Ovary (tissue), 10 donors: ENCODE data around the gene MYOZ2. TPM values are rescaled to one million over a fixed set of nuclear protein-coding genes. Genes with fewer than 3 reads are reported as not detected.

ENCODE experiments used
- DNase-seq, 5 donors: peaks; one replicate each; pipeline ENCODE4 v3.0.0-alpha.2; 2019 to 2020
- H3K27ac ChIP-seq, 2 donors: fragments of 200-600 bp; one replicate each; pipeline versions ENCODE4 v1.5.1 to v1.8.0; 2019 to 2022
- H3K27me3 ChIP-seq: fragments of 200-600 bp; one replicate; pipeline ENCODE4 v1.8.0; 2022
- H3K36me3 ChIP-seq: fragments of 200-600 bp; sonication (generic); one replicate; pipeline ENCODE4 v1.5.1; 2019
- H3K4me1 ChIP-seq: one replicate; pipeline ENCODE4 v1.8.1; 2013; ENCODE audit warnings: mild to moderate bottlenecking, moderate library complexity; ENCODE audit not compliant: insufficient read depth
- H3K4me3 ChIP-seq: fragments of 200-600 bp; sonication (generic); one replicate; pipeline ENCODE4 v1.5.1; 2017
- H3K9me3 ChIP-seq, 2 donors: fragments of 200-600 bp in 1 of 2; sonication (generic) in 1 of 2; one replicate each; pipeline versions ENCODE4 v1.5.1 to v1.8.1; 2013 to 2019; ENCODE audit warnings: mild to moderate bottlenecking in 1 of 2, moderate library complexity in 1 of 2
- CTCF ChIP-seq, 3 donors: fragments of 450-650 bp in 2 of 3; fragments of 200-600 bp in 1 of 3; IDR thresholded peaks; one replicate each; pipeline versions ENCODE4 v1.5.1 to v1.8.0; 2016 to 2022; ENCODE audit warnings: antibody characterized with exemption in 3 of 3, mild to moderate bottlenecking in 1 of 3
- EP300 ChIP-seq: sonication (generic); formaldehyde crosslinking; IDR thresholded peaks from one replicate; pipeline ENCODE4 v1.6.1; 2017; ENCODE audit warnings: antibody characterized with exemption
- POLR2A ChIP-seq: fragments of 450-650 bp; IDR thresholded peaks from one replicate; pipeline ENCODE4 v1.6.1; 2017; ENCODE audit warnings: antibody characterized with exemption, mild to moderate bottlenecking, moderate library complexity
- WGBS, 3 donors: extraction: QIAGEN DNeasy Blood & Tissue Kit in 1 of 3; methylation state at CpG; one replicate each; pipeline versions ENCODE4 v1.1.5 to v1.1.7; 2013 to 2017; 5-methylcytosine and 5-hydroxymethylcytosine counted together
- intact Hi-C, 4 donors: fragments of 100-400 bp; cut with DNase I; formaldehyde crosslinking; loops; one replicate each; pipeline versions ENCODE4 v1.11.0 to v1.15.1; 2022 to 2023
- long read RNA-seq, 3 donors: library from polyadenylated mRNA in 2 of 3; unstranded in 2 of 3; transcript quantifications; one replicate each; pipeline ENCODE4 v2.0.0 and lab custom pipeline, GENCODE V29; 2021 to 2026
- polyA plus RNA-seq, 2 donors: library from polyadenylated mRNA; stranded (reverse); fragments of 200-250 nt in 1 of 2; fragments of 350-450 nt in 1 of 2; fragmentation: Illumina TruSeq in 1 of 2; extraction: RNeasy Lipid Tissue Mini Kit (QIAGEN cat#74804) in 1 of 2; gene quantifications; one replicate each; pipeline ENCODE4 v1.2.3, GENCODE V29; 2013 to 2014
- total RNA-seq, 7 donors: library from RNA; depleted of rRNA in 2 of 7; stranded (reverse); fragments of >200 nt in 2 of 7; fragmentation: NEBNext Ultra II Directional in 3 of 7; extraction: Animal tissue kit (Norgen Biotek cat#: 25700) in 3 of 7; gene quantifications; one replicate each; pipeline versions ENCODE4 v1.1.0 to v1.2.4, GENCODE V29; 2016 to 2023
- donor health status: DM: no; HTN: no; CAD: no; lungs with moderate emphysema.
- donor health status: DM: no; HTN: no; CAD: no.
- donor health status: Bipolar disorder and iron deficiency.
- donor health status: DM: yes; HTN: yes; CAD: no.
- donor health status: DM: no; HTN: no; CAD: no.
- donor health status: DM: yes; HTN: yes; CAD: no.

MYOZ2 gene
- total RNA-seq = 1 to 10 TPM in 1 of 7 donors, under 1 TPM in 6; 0.38 to 1.1 (median 0.55) TPM
- polyA plus RNA-seq = under 1 TPM; 0.34 to 0.60 TPM
- long read RNA-seq, donor 1 = 0 reads
- long read RNA-seq, donor 2 = 0 reads
- long read RNA-seq, donor 3 = 0 reads

GRCh38 chr4:119135721-119136121 is at the start of gene MYOZ2:
Gene MYOZ2, plus strand, starts transcription at chr4:119135832. Its CDS starts 694 bp downstream, at chr4:119136526.
- H3K4me3 ChIP-seq = no peak within 1 kb of the TSS
- TF ChIP-seq CTCF (IDR thresholded peaks at IDR 0.05) (no peak), POLR2A (no peak), EP300 (no peak)
- WGBS, 3 donors = 65 to 84% (median 70%) methylated on average over 2 of the region's 2 CpGs
- DNase-seq = no peak
- no peak within 1 kb of the TSS for H3K27ac ChIP-seq
- no peaks in the 10 kb centered on the region for H3K36me3 ChIP-seq
- no peaks in the 10 kb centered on the region for H3K4me1 ChIP-seq
- no peaks in the 10 kb centered on the region for H3K27me3 ChIP-seq
- H3K9me3 ChIP-seq = no peaks in the 10 kb centered on the region
- intact Hi-C loops = no loop called here

- Histone ChIP-seq H3K9me3 (no peaks in the 10 kb centered on the region), H3K36me3 (no peaks in the 10 kb centered on the region), H3K4me3 (no peak overlapping the region), H3K4me1 (no peaks in the 10 kb centered on the region), H3K27me3 (no peaks in the 10 kb centered on the region), H3K27ac (no peak overlapping the region)
- TF ChIP-seq CTCF (IDR thresholded peaks at IDR 0.05) (no peak), EP300 (no peak), POLR2A (no peak)
- 39 to 61% (median 52%) methylated on average over 3 of the region's 3 CpGs for WGBS, 3 donors
- intact Hi-C loops = no loop called here
- DNase-seq = no peak
These were observed 48.5 kb upstream of the MYOZ2 start for GRCh38 chr4:119087121-119087520.

- H3K27ac ChIP-seq = no peak overlapping the region
- intact Hi-C loops = no loop called here
- no peaks in the 10 kb centered on the region for H3K9me3 ChIP-seq
- H3K27me3 ChIP-seq = no peaks in the 10 kb centered on the region
- TF ChIP-seq POLR2A (no peak), CTCF (IDR thresholded peaks at IDR 0.05) (no peak), EP300 (no peak)
- no peaks in the 10 kb centered on the region for H3K4me1 ChIP-seq
- H3K4me3 ChIP-seq = no peak overlapping the region
- 87 to 93% (median 90%) methylated on average over 5 of the region's 5 CpGs for WGBS, 3 donors
- DNase-seq = no peak
- H3K36me3 ChIP-seq = no peaks in the 10 kb centered on the region
These were observed 48.0 kb upstream of the MYOZ2 start for GRCh38 chr4:119087656-119088055.

GRCh38 chr4:119093042-119093827 is 42.4 kb upstream of the MYOZ2 start:
- H3K27me3 ChIP-seq = no peaks in the 10 kb centered on the region
- no peak overlapping the region for H3K4me3 ChIP-seq
- H3K36me3 ChIP-seq = no peaks in the 10 kb centered on the region
- no peak for DNase-seq
- WGBS, 3 donors = 64 to 73% (median 72%) methylated on average over 5 of the region's 5 CpGs
- intact Hi-C loops = loop anchor here in 1 of 4 donors (10.0 kb wide), 1 partner anchor 1442 kb away; no protein-coding TSS in a partner anchor
- no peaks in the 10 kb centered on the region for H3K9me3 ChIP-seq
- TF ChIP-seq EP300 (no peak), CTCF (IDR thresholded peaks at IDR 0.05) (no peak), POLR2A (no peak)
- H3K27ac ChIP-seq = no peak overlapping the region
- H3K4me1 ChIP-seq = no peaks in the 10 kb centered on the region
